Neural cell (in vitro differentiated cells): ENCODE data around the gene LRP5. TPM values are rescaled to one million over a fixed set of nuclear protein-coding genes. Genes with fewer than 3 reads are reported as not detected.
"Not testable (repeated sequence)": the region's sequence is repeated elsewhere in the genome, so short reads cannot be mapped to it uniquely, and the experiment has no call there.

Experiments
- H2AFZ ChIP-seq: fragments of 200-600, 300-800 bp; sonication (generic), shearing (Covaris generic); 2 replicates; pipeline ENCODE4 v1.6.0; 2014; ENCODE audit warnings: low read depth, mild to moderate bottlenecking, antibody characterized with exemption, low read length, moderate library complexity
- H3F3A ChIP-seq: fragments of 200-600 bp; shearing (Covaris generic); 2 replicates; pipeline ENCODE4 v1.6.1; 2016; ENCODE audit warnings: mild to moderate bottlenecking, moderate library complexity, mixed read lengths, antibody characterized with exemption, low read length; ENCODE audit not compliant: insufficient read depth, poor library complexity, severe bottlenecking
- H3K27ac ChIP-seq: fragments of 200-600, 300-800 bp; sonication (generic), shearing (Covaris generic); 2 replicates; pipeline ENCODE4 v1.5.1; 2014; ENCODE audit warnings: mild to moderate bottlenecking, low read length, moderate library complexity
- H3K27me3 ChIP-seq: fragments of 300-800, 200-600 bp; sonication (generic), shearing (Covaris generic); 2 replicates; pipeline ENCODE4 v1.6.0; 2014; ENCODE audit warnings: mild to moderate bottlenecking, low read depth, low read length, moderate library complexity; ENCODE audit not compliant: insufficient read depth
- H3K36me3 ChIP-seq: fragments of 300-800, 200-600 bp; sonication (generic), shearing (Covaris generic); 2 replicates; pipeline ENCODE4 v1.5.1; 2014; ENCODE audit warnings: mild to moderate bottlenecking, antibody characterized with exemption, low read length, moderate library complexity; ENCODE audit not compliant: insufficient read depth
- H3K4me2 ChIP-seq: fragments of 300-800, 200-600 bp; sonication (generic), shearing (Covaris generic); 2 replicates; pipeline ENCODE4 v1.6.0; 2014; ENCODE audit warnings: mild to moderate bottlenecking, low read length
- H3K4me3 ChIP-seq: fragments of 300-800, 200-600 bp; sonication (generic), shearing (Covaris generic); 2 replicates; pipeline ENCODE4 v1.5.1; 2014; ENCODE audit warnings: mild to moderate bottlenecking, low read length, moderate library complexity
- H3K79me2 ChIP-seq: fragments of 200-600 bp; shearing (Covaris generic); replicated peaks from 2 replicates; pipeline ENCODE4 v1.6.0; 2014; ENCODE audit warnings: mild to moderate bottlenecking, low read length, moderate library complexity; ENCODE audit not compliant: insufficient read depth
- H3K9ac ChIP-seq: fragments of 300-800, 200-600 bp; sonication (generic), shearing (Covaris generic); 2 replicates; pipeline ENCODE4 v1.6.1; 2016; ENCODE audit warnings: mild to moderate bottlenecking, low read length, mixed read lengths
- H3K9me2 ChIP-seq: fragments of 200-600 bp; shearing (Covaris generic); 2 replicates; pipeline ENCODE4 v1.6.1; 2016; ENCODE audit warnings: mild to moderate bottlenecking, low read length, mixed read lengths; ENCODE audit not compliant: insufficient read depth
- H3K9me3 ChIP-seq: fragments of 200-600, 300-800 bp; sonication (generic), shearing (Covaris generic); 2 replicates; pipeline ENCODE4 v1.6.1; 2016; ENCODE audit warnings: mild to moderate bottlenecking, mixed run types, low read length, moderate library complexity, mixed read lengths
- H4K20me1 ChIP-seq: fragments of 200-600 bp; shearing (Covaris generic); 2 replicates; pipeline ENCODE4 v1.6.1; 2016; ENCODE audit warnings: mild to moderate bottlenecking, mixed run types; ENCODE audit not compliant: insufficient read depth
- CTCF ChIP-seq: fragments of 450-650 bp; IDR thresholded peaks from 2 replicates; pipeline ENCODE4 v1.5.1; 2014; ENCODE audit warnings: antibody characterized with exemption, mild to moderate bottlenecking, moderate library complexity; ENCODE audit not compliant: poor library complexity, severe bottlenecking
- EP300 ChIP-seq: fragments of 450-650 bp; conservative IDR thresholded peaks from 2 replicates; pipeline ENCODE4 v1.6.1; 2014; ENCODE audit warnings: antibody characterized with exemption, mild to moderate bottlenecking, moderate library complexity; ENCODE audit not compliant: poor library complexity, severe bottlenecking
- EZH2 ChIP-seq: fragments of 200-600, 300-800 bp; shearing (Covaris generic), sonication (generic); IDR thresholded peaks from 2 replicates; pipeline ENCODE4 v1.6.1; 2014; ENCODE audit warnings: antibody characterized with exemption, low read length, borderline replicate concordance, mild to moderate bottlenecking; ENCODE audit not compliant: insufficient read depth, poor library complexity, severe bottlenecking
- MXI1 ChIP-seq: fragments of 450-650 bp; conservative IDR thresholded peaks from 2 replicates; pipeline ENCODE4 v1.6.1; 2014; ENCODE audit warnings: antibody characterized with exemption, mild to moderate bottlenecking; ENCODE audit not compliant: poor library complexity, severe bottlenecking
- POLR2AphosphoS5 ChIP-seq: IDR thresholded peaks from 2 replicates; pipeline ENCODE4 v1.6.1; 2012
- RAD21 ChIP-seq: fragments of 450-650 bp; conservative IDR thresholded peaks from 2 replicates; pipeline ENCODE4 v1.6.1; 2014; ENCODE audit warnings: antibody characterized with exemption, mild to moderate bottlenecking, moderate library complexity
- REST ChIP-seq: IDR thresholded peaks from 2 replicates; pipeline ENCODE4 v1.6.1; 2012; ENCODE audit warnings: borderline replicate concordance
- SMC3 ChIP-seq: fragments of 450-650 bp; conservative IDR thresholded peaks from 2 replicates; pipeline ENCODE4 v1.6.1; 2014; ENCODE audit warnings: antibody characterized with exemption, mild to moderate bottlenecking, moderate library complexity; ENCODE audit not compliant: poor library complexity
- TAF1 ChIP-seq: IDR thresholded peaks from 2 replicates; pipeline ENCODE4 v1.6.1; 2012; ENCODE audit warnings: low read depth
- polyA plus RNA-seq: library from polyadenylated mRNA; depleted of rRNA; stranded (reverse); fragments of >200 nt; gene quantifications from 2 replicates; pipeline ENCODE4 v1.2.3, GENCODE V29; 2014

The LRP5 gene
- polyA plus RNA-seq, 1 donor from 2014 or later: 3.0 TPM

GRCh38 chr11:68473693-68474092 lies 161.3 kb downstream of the LRP5 start:
- Histone ChIP-seq H3K4me2 (no peak overlapping the region), H3K9me3 (no peaks in the 10 kb centered on the region), H2AFZ (no peak overlapping the region), H3K27ac (no peak overlapping the region), H3K36me3 (no peaks in the 10 kb centered on the region), H3K9ac (no peak overlapping the region), H3F3A (no peaks in the 10 kb centered on the region), H4K20me1 (no peaks in the 10 kb centered on the region), H3K9me2 (no peaks in the 10 kb centered on the region), H3K79me2 (peaks cover 77% of the 10 kb centered on the region), H3K4me3 (no peak overlapping the region), H3K27me3 (no peaks in the 10 kb centered on the region)
- no peak for TF ChIP-seq EP300
- no peak for TF ChIP-seq RAD21
- no peak for TF ChIP-seq TAF1
- TF ChIP-seq SMC3: no peak
- TF ChIP-seq POLR2AphosphoS5: no peak

- not testable (repeated sequence) for H3K9ac ChIP-seq, H3K4me3 ChIP-seq, H3K9me2 ChIP-seq, H2AFZ ChIP-seq, H3F3A ChIP-seq, H3K36me3 ChIP-seq, H3K27me3 ChIP-seq, H4K20me1 ChIP-seq, H3K27ac ChIP-seq, H3K9me3 ChIP-seq, H3K4me2 ChIP-seq
- H3K79me2 ChIP-seq: peaks cover 77% of the 10 kb centered on the region
Measured at GRCh38 chr11:68475626-68476025, 163.2 kb downstream of the LRP5 start.

- no peaks in the 10 kb centered on the region for H3F3A ChIP-seq
- no peaks in the 10 kb centered on the region for H3K9me3 ChIP-seq
- H4K20me1 ChIP-seq: no peaks in the 10 kb centered on the region
- no peak overlapping the region for H3K9ac ChIP-seq
- no peak overlapping the region for H3K27ac ChIP-seq
- H3K4me2 ChIP-seq: no peak overlapping the region
- H3K4me3 ChIP-seq: no peak overlapping the region
- TF ChIP-seq CTCF: no peak
- TF ChIP-seq EP300: no peak
- TF ChIP-seq EZH2: no peak
- TF ChIP-seq MXI1: no peak
- no peak for TF ChIP-seq POLR2AphosphoS5
- no peak for TF ChIP-seq RAD21
- no peak for TF ChIP-seq SMC3
- no peak for TF ChIP-seq TAF1
- TF ChIP-seq REST: no peak
- no peaks in the 10 kb centered on the region for H3K36me3 ChIP-seq
- no peaks in the 10 kb centered on the region for H3K9me2 ChIP-seq
- no peak overlapping the region for H2AFZ ChIP-seq
- peaks cover 78% of the 10 kb centered on the region for H3K79me2 ChIP-seq
- no peaks in the 10 kb centered on the region for H3K27me3 ChIP-seq
Measured at GRCh38 chr11:68479390-68479789, 167.0 kb downstream of the LRP5 start.
